GM13976 (cell line): ENCODE data around the gene SLC35D2.

ENCODE experiments used
- DNase-seq: peaks from one replicate; pipeline ENCODE4 v3.0.0; 2012; ENCODE audit warnings: low spot score
- in situ Hi-C: fragments of 300-500 bp; cut with MboI; formaldehyde crosslinking; loops from one replicate; pipeline ENCODE4 v1.12.0; 2022; ENCODE audit warnings: low sequenced_read_pairs, mixed read lengths, inconsistent platforms; ENCODE audit not compliant: unreplicated experiment
- TF ChIP-seq, protein P1 (sequence below): IDR thresholded peaks from 2 replicates; pipeline ENCODE4 v1.5.1; 2012; ENCODE audit warnings: borderline replicate concordance, mild to moderate bottlenecking; ENCODE audit not compliant: insufficient read depth; ENCODE audit errors: extremely low read depth, missing control alignments, control extremely low read depth

Gene SLC35D2

DNA sequence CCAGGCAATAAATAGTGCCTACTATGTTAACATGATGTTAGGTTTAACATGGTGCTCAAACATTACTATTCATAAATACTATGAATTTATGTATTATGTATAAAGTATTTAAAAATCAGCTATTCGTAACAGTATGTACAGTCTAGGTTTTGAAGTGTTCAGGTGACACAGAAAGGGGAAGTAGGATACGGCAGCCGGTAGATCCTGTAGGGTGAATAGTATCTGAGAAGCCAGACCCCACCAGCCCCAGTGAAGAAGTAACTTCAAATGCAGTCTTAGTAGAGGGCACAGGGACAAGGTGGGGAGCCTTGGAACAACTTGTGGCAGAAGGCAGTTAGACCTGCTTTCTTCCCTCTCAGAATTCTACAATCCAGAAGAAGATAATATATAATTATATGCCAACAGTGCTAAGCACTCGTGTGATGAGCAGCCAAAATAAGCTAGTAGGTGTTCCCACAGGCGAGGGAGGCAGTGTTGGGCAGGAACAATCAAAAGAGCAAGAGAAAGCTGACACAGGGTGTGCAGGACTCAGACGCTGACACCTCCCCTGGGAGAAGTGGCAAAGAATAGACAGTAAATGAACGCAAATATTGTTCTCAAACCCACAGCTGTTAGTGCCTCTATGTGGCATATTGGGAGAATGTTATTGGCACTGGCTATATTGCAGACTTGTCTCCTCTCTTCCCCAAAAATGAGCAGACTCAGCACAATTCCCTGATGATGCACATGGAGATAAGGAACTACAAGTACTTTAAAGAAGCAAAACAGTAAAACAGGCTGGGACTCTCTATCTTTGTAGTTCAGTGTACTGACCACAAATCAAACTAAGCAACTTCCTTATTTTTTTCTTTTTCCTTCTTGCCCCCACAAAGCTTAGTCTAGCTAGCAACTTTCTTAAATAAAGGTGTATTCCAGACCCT, 30.1 kb upstream of the SLC35D2 start:
- no peak for DNase-seq
- in situ Hi-C loops: no loop called here

DNA sequence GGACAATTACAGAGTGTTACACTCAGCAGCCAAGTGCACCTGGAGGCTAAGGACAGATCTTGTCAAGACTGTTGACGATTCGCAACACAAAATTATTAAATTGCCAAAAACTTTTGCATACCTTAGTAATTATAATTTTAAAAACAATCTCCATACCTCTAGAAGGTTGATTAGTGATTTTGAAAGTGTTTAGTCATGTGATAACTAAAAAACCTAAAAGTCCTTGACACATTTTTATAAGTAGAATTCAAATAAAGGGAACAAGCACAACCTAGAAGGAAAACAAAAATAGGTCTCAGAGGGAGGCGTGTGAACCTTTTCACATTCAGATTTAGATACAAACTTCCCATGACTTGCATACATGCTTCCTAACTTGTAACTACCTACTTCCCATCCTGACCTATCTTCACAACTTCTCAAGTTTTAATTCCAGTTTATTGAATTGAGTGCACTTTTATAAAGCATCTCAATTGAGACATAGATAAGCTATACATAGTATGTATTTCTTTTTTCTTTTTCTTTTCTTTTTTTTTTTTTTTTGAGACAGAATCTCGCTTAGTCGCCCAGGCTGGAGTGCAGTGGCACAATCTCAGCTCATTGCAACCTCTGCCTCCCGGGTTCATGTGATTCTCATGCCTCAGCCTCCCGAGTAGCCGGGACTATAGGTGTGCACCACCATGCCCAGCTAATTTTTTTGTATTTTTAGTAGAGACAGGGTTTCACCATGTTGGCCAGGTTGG, 28.8 kb upstream of the SLC35D2 start:
- TF ChIP-seq, protein P1, sequence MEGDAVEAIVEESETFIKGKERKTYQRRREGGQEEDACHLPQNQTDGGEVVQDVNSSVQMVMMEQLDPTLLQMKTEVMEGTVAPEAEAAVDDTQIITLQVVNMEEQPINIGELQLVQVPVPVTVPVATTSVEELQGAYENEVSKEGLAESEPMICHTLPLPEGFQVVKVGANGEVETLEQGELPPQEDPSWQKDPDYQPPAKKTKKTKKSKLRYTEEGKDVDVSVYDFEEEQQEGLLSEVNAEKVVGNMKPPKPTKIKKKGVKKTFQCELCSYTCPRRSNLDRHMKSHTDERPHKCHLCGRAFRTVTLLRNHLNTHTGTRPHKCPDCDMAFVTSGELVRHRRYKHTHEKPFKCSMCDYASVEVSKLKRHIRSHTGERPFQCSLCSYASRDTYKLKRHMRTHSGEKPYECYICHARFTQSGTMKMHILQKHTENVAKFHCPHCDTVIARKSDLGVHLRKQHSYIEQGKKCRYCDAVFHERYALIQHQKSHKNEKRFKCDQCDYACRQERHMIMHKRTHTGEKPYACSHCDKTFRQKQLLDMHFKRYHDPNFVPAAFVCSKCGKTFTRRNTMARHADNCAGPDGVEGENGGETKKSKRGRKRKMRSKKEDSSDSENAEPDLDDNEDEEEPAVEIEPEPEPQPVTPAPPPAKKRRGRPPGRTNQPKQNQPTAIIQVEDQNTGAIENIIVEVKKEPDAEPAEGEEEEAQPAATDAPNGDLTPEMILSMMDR: no peak
- in situ Hi-C loops: no loop called here
- DNase-seq: no peak

More for the DNA sequence above, 30.1 kb upstream of the SLC35D2 start:
- TF ChIP-seq, protein P1: no peak

DNA sequence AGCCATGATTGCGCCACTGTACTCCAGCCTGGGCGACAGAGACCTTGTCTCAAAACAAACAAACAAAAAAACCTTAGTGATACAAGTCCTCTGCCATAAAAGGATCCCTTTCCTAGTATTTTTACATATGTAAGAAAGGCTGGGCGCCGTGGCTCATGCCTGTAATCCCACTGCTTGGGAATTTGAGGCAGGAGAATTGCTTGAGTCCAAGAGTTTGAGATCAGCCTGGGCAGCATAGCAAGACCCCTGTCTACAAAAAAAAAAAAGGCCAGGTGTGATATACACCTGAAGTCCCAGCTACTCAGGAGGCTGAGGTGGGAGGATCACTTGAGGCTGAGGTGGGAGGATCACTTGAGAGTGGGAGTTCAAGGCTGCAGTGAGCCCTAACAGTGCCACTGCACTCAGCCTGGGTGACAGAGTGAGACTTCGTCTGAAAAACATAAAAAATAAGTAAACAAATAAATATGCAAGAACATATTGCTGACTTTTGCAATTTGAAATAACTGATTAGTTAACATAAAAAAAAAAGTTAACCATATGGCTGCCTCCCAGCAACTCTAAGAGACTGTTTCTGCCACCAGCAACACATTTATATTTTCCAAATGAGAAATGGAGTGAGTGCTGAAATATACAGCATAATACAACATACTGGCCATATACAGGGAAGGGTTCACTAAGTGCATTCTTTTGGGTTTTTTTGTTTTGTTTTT, 27.8 kb upstream of the SLC35D2 start:
- in situ Hi-C loops: no loop called here
- no peak for DNase-seq
- TF ChIP-seq, protein P1: no peak

DNA sequence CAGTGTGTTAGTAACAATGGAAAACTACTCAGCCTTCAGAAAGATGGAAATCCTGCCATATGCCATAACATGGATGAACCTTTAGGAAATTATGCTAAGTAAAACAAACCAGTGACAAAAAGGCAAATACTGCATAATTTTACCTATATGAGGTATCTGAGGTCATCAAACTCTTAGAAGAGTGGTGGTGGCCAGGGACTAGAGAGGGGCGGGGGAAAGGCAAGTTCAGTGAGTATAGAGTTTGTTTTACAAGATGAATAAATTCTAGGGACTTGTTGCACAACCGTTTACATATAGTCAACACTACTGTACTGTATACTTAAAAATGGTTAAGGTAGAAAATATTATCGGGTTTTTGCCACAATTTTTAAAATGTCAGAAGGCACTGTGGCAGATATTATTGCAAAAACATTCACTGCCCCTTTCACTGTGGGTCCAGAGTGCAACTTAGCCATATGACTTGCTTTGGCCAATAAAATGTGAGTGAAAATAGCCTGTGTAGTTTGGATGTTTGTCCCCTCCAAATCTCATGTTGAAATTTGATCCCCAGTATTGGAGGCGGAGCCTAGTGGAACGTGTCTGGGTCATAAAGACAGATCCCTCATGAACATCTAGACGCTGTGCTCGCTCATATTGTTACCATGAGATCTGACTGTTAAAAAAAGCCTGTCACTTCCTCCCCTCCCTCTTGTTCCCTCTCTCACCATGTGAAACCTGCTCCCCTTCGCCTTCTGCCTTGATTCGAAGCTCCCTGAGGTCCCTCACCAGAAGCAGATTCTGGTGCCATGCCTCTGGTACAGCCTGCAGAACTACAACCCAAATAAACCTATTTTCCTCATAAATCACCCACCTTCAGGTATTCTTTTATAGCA, 25.1 kb upstream of the SLC35D2 start:
- TF ChIP-seq, protein P1: no peak
- no peak for DNase-seq
- in situ Hi-C loops: no loop called here

DNA sequence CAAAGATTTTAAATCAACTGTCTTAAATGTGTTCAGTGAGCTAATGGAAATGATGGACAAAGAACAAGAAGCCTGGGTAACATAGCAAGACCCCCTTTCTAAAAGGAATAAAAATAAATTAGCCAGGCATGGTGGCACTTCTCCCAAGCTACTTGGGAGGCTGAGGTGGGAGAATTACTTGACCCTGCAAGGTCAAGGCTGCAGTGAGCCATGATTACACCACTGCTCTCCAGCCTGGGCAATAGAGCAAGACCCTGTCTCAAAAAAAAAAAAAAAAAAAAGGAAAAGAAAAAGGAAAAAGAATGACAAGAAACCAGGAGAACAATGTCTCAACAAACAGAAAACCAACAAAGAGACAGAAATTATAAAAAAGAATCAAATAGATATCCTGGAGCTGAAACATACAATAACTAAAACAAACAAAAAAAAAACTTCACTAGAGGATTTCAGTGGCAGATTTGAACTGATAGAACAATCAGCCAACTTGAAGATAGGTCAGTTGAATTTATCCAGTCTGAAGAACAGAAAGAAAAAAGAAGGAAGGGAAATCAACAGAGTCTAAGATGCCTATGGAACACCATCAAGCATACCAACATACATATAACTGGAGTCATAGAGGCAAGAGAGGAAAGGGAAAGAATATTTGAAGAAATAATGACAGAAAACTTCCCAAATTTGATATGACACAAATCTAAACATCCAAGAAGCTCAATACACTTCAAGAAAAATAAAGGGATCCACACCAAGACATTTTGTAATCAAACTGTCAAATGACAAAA, 16.8 kb upstream of the SLC35D2 start:
- DNase-seq: no peak
- TF ChIP-seq, protein P1: no peak
- in situ Hi-C loops: no loop called here

DNA sequence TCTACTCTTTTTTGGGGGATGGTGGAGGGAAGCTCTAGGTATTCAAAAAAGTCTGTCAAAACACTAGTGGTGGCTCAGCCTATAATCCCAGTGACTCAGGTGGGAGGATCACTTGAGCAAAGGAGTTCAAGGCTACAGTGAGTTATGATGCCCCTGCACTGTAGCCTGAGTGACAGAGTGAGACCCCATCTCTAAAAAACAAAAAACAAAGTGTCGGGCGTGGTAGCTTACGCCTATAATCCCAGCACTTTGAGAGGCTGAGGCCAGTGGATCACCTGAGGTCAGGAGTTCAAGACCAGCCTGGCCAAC, 15.8 kb upstream of the SLC35D2 start:
- DNase-seq: no peak
- in situ Hi-C loops: no loop called here
- TF ChIP-seq, protein P1: no peak
